ENCODE results near the gene EYS.
"Not testable (repeated sequence)": the region's sequence is repeated elsewhere in the genome, so short reads cannot be mapped to it uniquely, and the experiment has no call there.

Gene EYS

GRCh38 chr6:63897459-63897858 lies 1809.6 kb downstream of the EYS start:
- DNase-seq (ENCODE audit: low spot score) = peak; percentile 13

GRCh38 chr6:63888416-63888815 lies 1818.6 kb downstream of the EYS start:
- no peak for DNase-seq (ENCODE audit: low spot score)

GRCh38 chr6:63887804-63888203 lies 1819.2 kb downstream of the EYS start:
- DNase-seq (ENCODE audit: low spot score) = not testable (repeated sequence)

GRCh38 chr6:63887002-63887751 lies 1819.8 kb downstream of the EYS start:
- DNase-seq (ENCODE audit: low spot score) = no peak

GRCh38 chr6:63886341-63886740 lies 1820.7 kb downstream of the EYS start:
- no peak for DNase-seq (ENCODE audit: low spot score)

- DNase-seq (ENCODE audit: low spot score) = no peak
Observed at GRCh38 chr6:63883597-63883996, 1823.4 kb downstream of the EYS start.

- no peak for DNase-seq (ENCODE audit: low spot score)
Observed at GRCh38 chr6:63882208-63882607, 1824.8 kb downstream of the EYS start.

- no peak for DNase-seq (ENCODE audit: low spot score)
Observed at GRCh38 chr6:63881791-63882190, 1825.2 kb downstream of the EYS start.

- no peak for DNase-seq (ENCODE audit: low spot score)
Observed at GRCh38 chr6:63872233-63872632, 1834.8 kb downstream of the EYS start.

GRCh38 chr6:63868351-63868750 lies 1838.7 kb downstream of the EYS start:
- no peak for DNase-seq (ENCODE audit: low spot score)

- no peak for DNase-seq (ENCODE audit: low spot score)
Observed at GRCh38 chr6:63864671-63865318, 1842.2 kb downstream of the EYS start.

- no peak for DNase-seq (ENCODE audit: low spot score)
Observed at GRCh38 chr6:63864061-63864460, 1843.0 kb downstream of the EYS start.

GRCh38 chr6:63862486-63863198 lies 1844.4 kb downstream of the EYS start:
- DNase-seq (ENCODE audit: low spot score) = no peak

GRCh38 chr6:63859528-63859927 lies 1847.5 kb downstream of the EYS start:
- no peak for DNase-seq (ENCODE audit: low spot score)

- no peak for DNase-seq (ENCODE audit: low spot score)
Observed at GRCh38 chr6:63858691-63859090, 1848.3 kb downstream of the EYS start.

GRCh38 chr6:63856271-63856670 lies 1850.8 kb downstream of the EYS start:
- no peak for DNase-seq (ENCODE audit: low spot score)

GRCh38 chr6:63844287-63844686 lies 1862.7 kb downstream of the EYS start:
- no peak for DNase-seq (ENCODE audit: low spot score)

GRCh38 chr6:63839485-63839884 lies 1867.5 kb downstream of the EYS start:
- DNase-seq (ENCODE audit: low spot score) = no peak

- DNase-seq (ENCODE audit: low spot score) = not testable (repeated sequence)
Observed at GRCh38 chr6:63828678-63829077, 1878.3 kb downstream of the EYS start.

- DNase-seq (ENCODE audit: low spot score) = no peak
Observed at GRCh38 chr6:63824722-63825121, 1882.3 kb downstream of the EYS start.

GRCh38 chr6:63821442-63821841 lies 1885.6 kb downstream of the EYS start:
- no peak for DNase-seq (ENCODE audit: low spot score)

GRCh38 chr6:63819831-63820230 lies 1887.2 kb downstream of the EYS start:
- DNase-seq (ENCODE audit: low spot score) = no peak

- DNase-seq (ENCODE audit: low spot score) = no peak
Observed at GRCh38 chr6:63817492-63818050, 1889.5 kb downstream of the EYS start.

All from AG08395 (cell line).